22Rv1 (cell line): ENCODE results near the gene PRG3.

Source experiments
- CTCF ChIP-seq: fragments of 450-650 bp; IDR thresholded peaks from 2 replicates; pipeline ENCODE4 v1.5.1; 2017; ENCODE audit warnings: mild to moderate bottlenecking
- ZFX ChIP-seq: fragments of 450-650 bp; IDR thresholded peaks from 2 replicates; pipeline ENCODE4 v1.6.1; 2017; ENCODE audit warnings: antibody characterized with exemption, borderline replicate concordance

DNA sequence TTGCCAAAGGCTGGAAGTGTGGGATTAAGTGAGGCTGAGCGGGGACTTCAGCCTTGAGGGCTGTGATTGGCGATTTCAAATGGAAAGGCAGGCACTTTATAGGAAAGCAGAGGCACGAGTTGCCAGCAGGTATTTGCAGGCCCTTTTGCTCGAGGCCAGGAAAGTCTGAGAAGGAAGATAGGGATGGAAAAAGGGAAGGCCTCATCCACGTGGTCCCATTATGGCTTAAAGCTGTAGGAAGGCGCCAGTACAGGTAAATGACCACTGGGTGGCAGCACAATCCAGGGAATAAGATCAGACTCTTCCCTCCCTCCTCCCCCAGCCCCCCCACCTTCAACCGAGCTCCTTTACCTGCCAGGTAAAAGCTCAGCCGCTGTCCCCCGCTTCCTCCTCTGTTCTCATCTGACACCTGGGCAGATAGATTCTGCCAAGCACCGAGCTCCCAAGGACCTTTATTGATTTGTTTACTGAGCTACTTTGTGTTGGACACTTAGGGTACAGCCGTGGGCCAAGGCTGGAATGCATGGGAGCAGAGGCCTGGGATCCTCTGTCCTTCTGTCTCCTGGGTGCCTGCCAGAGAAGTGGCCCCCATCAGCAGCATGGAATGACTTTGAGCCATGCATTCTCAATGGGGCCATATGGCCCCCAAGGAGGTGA, 35.3 kb downstream of the PRG3 start:
- TF ChIP-seq CTCF (peak; percentile 78), ZFX (no peak)
